GM19324 (cell line): ENCODE data around the gene SCRN3.

Experiments
- ATAC-seq: cut with Tn5 transposase; IDR thresholded peaks from one replicate; pipeline ENCODE4 v1.9.1; 2021; ENCODE audit warnings: mild to moderate bottlenecking, moderate library complexity; ENCODE audit not compliant: unreplicated experiment, low FRiP score

Gene SCRN3

DNA sequence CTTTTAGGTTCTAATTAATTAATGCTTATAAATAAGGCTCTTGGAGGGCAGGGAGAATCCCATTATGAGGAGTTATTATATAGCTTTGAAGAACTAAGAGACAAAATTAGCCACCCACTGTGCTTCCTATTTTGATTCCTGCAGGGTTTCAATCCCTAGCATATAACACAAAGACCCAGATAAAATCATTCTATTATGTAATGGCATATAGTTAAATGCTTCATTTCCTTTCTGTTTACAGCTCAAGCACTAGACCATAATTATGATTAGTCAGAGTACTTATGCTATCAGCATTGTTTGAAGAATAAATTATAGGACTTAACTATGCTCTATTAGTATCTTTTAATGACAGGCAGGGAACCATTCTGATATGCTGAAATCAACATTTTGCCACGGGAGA lies 82.2 kb downstream of the SCRN3 start:
- ATAC-seq, result no peak
